ENCODE measurements around the gene NT5DC1.

NT5DC1 gene

DNA sequence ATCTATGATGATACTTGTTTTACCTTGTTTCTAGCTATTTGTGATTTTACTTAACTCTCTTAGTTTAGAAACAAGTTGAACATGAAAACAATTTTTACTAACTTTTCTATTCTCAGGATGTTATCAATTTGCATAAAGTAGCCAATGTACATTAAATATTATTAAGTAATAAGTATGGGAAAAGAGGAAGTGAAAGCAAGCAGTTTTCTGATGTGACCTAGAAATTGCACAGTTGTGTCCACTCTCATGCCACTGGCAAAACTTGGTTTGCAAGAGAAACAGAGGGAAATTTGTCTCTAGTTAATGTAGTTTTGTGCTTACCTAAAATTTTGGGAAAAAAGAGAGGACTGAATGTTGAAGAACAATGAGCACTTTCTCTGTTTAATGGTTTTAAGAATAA is 198.3 kb downstream of the NT5DC1 start:
- H3K27ac ChIP-seq = no peak overlapping the region
- TF ChIP-seq CTCF (conservative IDR thresholded peaks at IDR 0.05) = no peak
- TF ChIP-seq ZFX (IDR thresholded peaks at IDR 0.05) = no peak
